Islet of Langerhans (tissue), 1 donor: Measurements from ENCODE around the gene SNU13.
A peak's percentile ranks its signal among the peaks of the same experiment; 100 is the strongest.
"Not testable (repeated sequence)": the region's sequence is repeated elsewhere in the genome, so short reads cannot be mapped to it uniquely, and the experiment has no call there.

Experiments used
- FAIRE-seq: peaks from one replicate; lab custom pipeline; 2011; peaks lifted over from hg19 to GRCh38; lab: Jason Lieb, UNC

The SNU13 gene

GRCh38 chr22:41681616-41682015, 7.1 kb downstream of the SNU13 start:
- no peak for FAIRE-seq

- FAIRE-seq = no peak
Observed at GRCh38 chr22:41676134-41676533, 12.5 kb downstream of the SNU13 start.

- no peak for FAIRE-seq
Observed at GRCh38 chr22:41674846-41675340, 13.8 kb downstream of the SNU13 start.

- no peak for FAIRE-seq
Observed at GRCh38 chr22:41672780-41673509, 15.7 kb downstream of the SNU13 start.

GRCh38 chr22:41672096-41672495, 16.6 kb downstream of the SNU13 start:
- FAIRE-seq = not testable (repeated sequence)

- FAIRE-seq = no peak
Observed at GRCh38 chr22:41668971-41669911, 19.4 kb downstream of the SNU13 start.

- no peak for FAIRE-seq
Observed at GRCh38 chr22:41664951-41665350, 23.7 kb downstream of the SNU13 start.

GRCh38 chr22:41664490-41664889, 24.2 kb downstream of the SNU13 start:
- no peak for FAIRE-seq

- FAIRE-seq = not testable (repeated sequence)
Observed at GRCh38 chr22:41663594-41663993, 25.1 kb downstream of the SNU13 start.

- no peak for FAIRE-seq
Observed at GRCh38 chr22:41661713-41662112, 27.0 kb downstream of the SNU13 start.

GRCh38 chr22:41661088-41661487, 27.6 kb downstream of the SNU13 start:
- FAIRE-seq = no peak

- no peak for FAIRE-seq
Observed at GRCh38 chr22:41660416-41660815, 28.3 kb downstream of the SNU13 start.

GRCh38 chr22:41659941-41660340, 28.7 kb downstream of the SNU13 start:
- FAIRE-seq = no peak

GRCh38 chr22:41658869-41659268, 29.8 kb downstream of the SNU13 start:
- no peak for FAIRE-seq

- FAIRE-seq = no peak
Observed at GRCh38 chr22:41657709-41658108, 31.0 kb downstream of the SNU13 start.

- no peak for FAIRE-seq
Observed at GRCh38 chr22:41656556-41656955, 32.1 kb downstream of the SNU13 start.

- FAIRE-seq = peak; percentile 94
Observed at GRCh38 chr22:41654322-41654721, 34.3 kb downstream of the SNU13 start.

GRCh38 chr22:41650821-41651220, 37.8 kb downstream of the SNU13 start:
- no peak for FAIRE-seq

- FAIRE-seq = no peak
Observed at GRCh38 chr22:41650229-41650628, 38.4 kb downstream of the SNU13 start.

- no peak for FAIRE-seq
Observed at GRCh38 chr22:41648432-41648831, 40.2 kb downstream of the SNU13 start.

GRCh38 chr22:41647771-41648170, 40.9 kb downstream of the SNU13 start:
- no peak for FAIRE-seq

- no peak for FAIRE-seq
Observed at GRCh38 chr22:41642331-41643110, 46.1 kb downstream of the SNU13 start.
